Ureter (tissue), 1 donor: ENCODE results near the gene KCTD18. TPM values are rescaled to one million over a fixed set of nuclear protein-coding genes. Genes with fewer than 3 reads are reported as not detected.

Experiments used
- DNase-seq: peaks from one replicate; pipeline ENCODE4 v3.0.0-alpha.2; 2020; ENCODE audit warnings: low spot score
- total RNA-seq: library from RNA; stranded (reverse); gene quantifications from one replicate; pipeline ENCODE4 v1.2.4, GENCODE V29; 2023
- donor health status: DM: yes; HTN: yes; CAD: no.

The KCTD18 gene
- total RNA-seq, 1 donor from 2014 or later, result 13.8 TPM

- no peak for DNase-seq
Observed at GRCh38 chr2:200484934-200485333, 24.9 kb downstream of the KCTD18 start.

- no peak for DNase-seq
Observed at GRCh38 chr2:200483729-200484198, 26.1 kb downstream of the KCTD18 start.

GRCh38 chr2:200482194-200482593 is 27.7 kb downstream of the KCTD18 start:
- no peak for DNase-seq

GRCh38 chr2:200479692-200480265 is 30.1 kb downstream of the KCTD18 start:
- DNase-seq, result no peak

GRCh38 chr2:200477667-200478131 is 32.2 kb downstream of the KCTD18 start:
- no peak for DNase-seq

- no peak for DNase-seq
Observed at GRCh38 chr2:200476836-200477235, 33.0 kb downstream of the KCTD18 start.

GRCh38 chr2:200475795-200476194 is 34.1 kb downstream of the KCTD18 start:
- no peak for DNase-seq

GRCh38 chr2:200472853-200473464 is 36.9 kb downstream of the KCTD18 start:
- no peak for DNase-seq

- no peak for DNase-seq
Observed at GRCh38 chr2:200471928-200472645, 37.8 kb downstream of the KCTD18 start.

- no peak for DNase-seq
Observed at GRCh38 chr2:200471324-200471848, 38.5 kb downstream of the KCTD18 start.

GRCh38 chr2:200470230-200470629 is 39.6 kb downstream of the KCTD18 start:
- DNase-seq, result no peak

- no peak for DNase-seq
Observed at GRCh38 chr2:200469708-200470211, 40.1 kb downstream of the KCTD18 start.

GRCh38 chr2:200467806-200468681 is 41.8 kb downstream of the KCTD18 start:
- no peak for DNase-seq

- no peak for DNase-seq
Observed at GRCh38 chr2:200466425-200467418, 43.1 kb downstream of the KCTD18 start.

- DNase-seq, result no peak
Observed at GRCh38 chr2:200463452-200463851, 46.4 kb downstream of the KCTD18 start.

GRCh38 chr2:200461846-200462710 is 47.8 kb downstream of the KCTD18 start:
- no peak for DNase-seq

- DNase-seq, result no peak
Observed at GRCh38 chr2:200459101-200459500, 50.8 kb downstream of the KCTD18 start.

- DNase-seq, result no peak
Observed at GRCh38 chr2:200456567-200456966, 53.3 kb downstream of the KCTD18 start.

- no peak for DNase-seq
Observed at GRCh38 chr2:200455958-200456421, 53.9 kb downstream of the KCTD18 start.
